ENCODE results near the gene COX6B2.
"Not testable (repeated sequence)": the region's sequence is repeated elsewhere in the genome, so short reads cannot be mapped to it uniquely, and the experiment has no call there.

The COX6B2 gene, protein sequence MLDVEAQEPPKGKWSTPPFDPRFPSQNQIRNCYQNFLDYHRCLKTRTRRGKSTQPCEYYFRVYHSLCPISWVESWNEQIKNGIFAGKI

GRCh38 chr19:55354698-55355212 is at the start of gene COX6B2:
Gene COX6B2, minus strand, starts transcription at chr19:55354719. Its CDS starts 198 bp downstream, at chr19:55354521.
- DNase-seq = no peak

DNA sequence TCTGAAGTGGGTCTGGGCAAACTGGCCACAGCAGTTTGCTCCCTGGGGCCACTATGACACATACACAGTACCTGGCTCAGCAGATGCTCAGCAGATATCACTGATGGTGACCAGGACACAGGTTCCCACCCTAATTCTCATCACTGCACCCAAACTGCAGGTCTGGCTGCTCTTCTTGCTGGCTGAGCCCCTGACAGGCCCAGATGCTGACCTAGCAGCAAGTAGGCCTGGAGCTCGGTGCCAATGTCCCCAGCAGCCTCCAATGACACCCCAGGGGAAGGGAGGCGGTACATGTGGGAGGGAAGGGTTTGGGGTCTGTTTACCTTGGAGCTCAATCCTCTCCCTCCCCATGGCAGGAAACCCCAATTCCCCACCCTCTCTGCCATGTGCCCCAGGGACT is 48.0 kb upstream of the COX6B2 start:
- no peak for DNase-seq

GRCh38 chr19:55401390-55401789 is 46.9 kb upstream of the COX6B2 start:
- DNase-seq = not testable (repeated sequence)

GRCh38 chr19:55400281-55401087 is 46.0 kb upstream of the COX6B2 start:
- DNase-seq = no peak

DNA sequence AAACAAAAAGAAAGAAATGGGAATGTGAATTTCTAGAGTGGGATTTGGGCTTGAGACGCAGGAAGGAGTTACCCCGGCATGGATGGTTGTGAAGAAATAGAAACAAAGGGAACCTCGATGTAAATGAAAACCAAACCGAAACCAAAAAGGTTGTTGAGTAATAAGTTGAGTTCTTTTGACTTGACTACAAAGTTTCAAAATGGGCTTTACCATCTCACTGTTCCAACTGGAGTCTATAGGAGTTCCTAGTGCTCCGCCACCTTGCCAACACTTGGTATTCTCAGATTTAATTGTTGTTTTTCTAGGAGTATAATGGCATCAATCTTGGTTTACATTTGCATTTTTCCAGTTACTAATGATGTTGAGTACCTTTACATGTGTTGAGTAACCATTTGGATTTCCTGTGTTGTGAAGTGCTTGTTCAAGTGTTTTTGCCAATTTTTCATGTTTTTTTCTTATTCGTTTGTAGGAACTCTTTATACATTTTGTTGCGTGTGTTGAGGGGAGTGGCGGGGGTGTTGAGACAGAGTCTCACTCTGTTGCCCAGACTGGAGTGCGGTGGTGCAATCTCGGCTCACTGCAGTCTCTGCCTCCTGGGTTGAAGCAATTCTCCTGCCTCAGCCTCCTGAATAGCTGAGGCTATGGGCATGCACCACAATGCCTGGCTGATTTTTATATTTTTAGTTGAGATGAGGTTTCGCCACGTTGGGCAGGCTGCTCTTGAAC is 43.8 kb upstream of the COX6B2 start:
- no peak for DNase-seq

DNA sequence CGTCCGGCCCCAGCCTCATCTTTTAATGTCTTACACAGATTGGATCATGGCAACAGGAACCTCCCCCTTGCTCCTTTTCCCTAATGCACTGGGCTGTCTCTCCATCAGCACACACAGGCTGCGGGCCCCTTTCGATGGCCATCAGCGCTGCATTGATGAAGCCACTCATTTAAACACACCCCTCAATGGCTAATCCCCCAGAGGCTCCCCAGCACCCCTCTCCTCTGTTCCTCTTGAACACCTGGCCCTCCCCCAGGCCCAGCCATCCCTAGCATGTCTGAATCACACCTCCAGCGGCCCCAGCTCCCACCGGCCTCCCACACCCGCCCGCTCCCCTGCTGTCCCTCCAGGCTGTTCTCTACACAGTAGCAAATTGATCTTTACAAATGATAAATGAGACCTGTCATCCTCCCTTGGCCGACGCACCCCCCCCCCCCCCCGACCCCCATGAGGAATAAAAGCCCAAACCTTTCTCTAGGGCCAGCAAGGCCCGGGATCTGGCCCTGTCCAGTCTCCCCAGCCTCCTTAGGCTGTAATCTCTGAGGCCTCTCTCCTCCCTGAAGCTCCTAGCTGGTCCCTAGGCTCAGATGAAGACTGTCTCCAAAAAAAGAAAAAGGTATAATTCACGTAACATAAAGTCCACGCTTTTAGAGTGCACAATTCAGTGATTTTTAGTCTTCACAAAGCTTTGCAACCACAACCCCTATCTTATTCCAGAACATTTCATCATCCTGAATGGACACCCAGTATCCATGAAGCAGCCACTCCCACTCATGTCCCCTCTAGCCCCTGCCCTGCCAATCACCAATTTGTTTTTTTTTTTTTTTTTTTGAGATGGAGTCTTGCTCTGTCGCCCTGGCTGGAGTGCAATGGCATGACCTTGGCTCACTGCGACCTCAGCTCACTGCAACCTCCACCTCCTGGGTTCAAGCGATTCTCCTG is 38.6 kb upstream of the COX6B2 start:
- DNase-seq = no peak

GRCh38 chr19:55391702-55392615 is 37.4 kb upstream of the COX6B2 start:
- DNase-seq = no peak

- DNase-seq = no peak
Observed at GRCh38 chr19:55391191-55391670, 36.7 kb upstream of the COX6B2 start.

- DNase-seq = no peak
Observed at GRCh38 chr19:55390461-55390880, 36.0 kb upstream of the COX6B2 start.

DNA sequence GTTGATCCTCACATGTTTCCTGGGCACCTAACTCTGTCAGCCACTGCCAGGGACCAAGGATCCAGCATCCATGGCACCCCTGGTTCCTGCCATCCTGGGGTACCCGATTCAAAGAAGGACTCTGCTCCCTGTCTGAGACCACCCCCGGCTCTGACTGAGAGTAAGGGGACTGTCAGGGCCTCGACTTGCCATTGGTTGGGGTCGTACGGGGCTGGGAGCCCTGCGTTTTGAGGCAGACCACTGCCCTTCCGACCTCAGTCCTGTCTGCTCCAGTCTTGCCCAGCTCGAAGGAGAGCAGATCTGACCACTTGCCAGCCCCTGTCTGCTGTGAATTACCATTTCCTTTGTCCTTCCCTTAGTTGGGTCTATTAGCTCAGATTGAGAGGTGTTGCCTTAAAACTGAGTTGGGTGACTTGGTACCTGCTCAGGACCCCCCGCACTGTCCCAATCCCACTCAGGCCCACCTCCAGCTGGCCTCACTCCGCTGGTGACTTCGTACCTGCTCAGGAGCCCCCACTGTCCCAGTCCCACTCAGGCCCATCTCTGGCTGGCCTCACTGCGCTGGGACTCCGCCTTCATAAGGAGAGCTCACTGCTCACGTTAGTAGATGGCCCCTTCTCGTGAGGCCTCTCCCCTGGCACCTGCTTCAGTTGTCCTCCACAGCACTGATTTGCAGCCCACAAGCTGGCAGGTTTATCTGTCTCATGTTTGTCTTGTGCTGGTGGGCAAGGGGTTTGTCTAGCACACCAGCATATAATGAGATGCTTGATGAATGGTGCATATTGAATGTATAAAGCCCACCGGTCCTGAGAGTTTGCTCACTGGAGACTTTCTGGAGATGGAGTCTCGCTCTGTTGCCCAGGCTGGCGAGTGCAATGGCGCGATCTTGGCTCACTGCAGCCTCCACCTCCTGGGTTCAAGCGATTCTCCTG is 35.1 kb upstream of the COX6B2 start:
- no peak for DNase-seq

DNA sequence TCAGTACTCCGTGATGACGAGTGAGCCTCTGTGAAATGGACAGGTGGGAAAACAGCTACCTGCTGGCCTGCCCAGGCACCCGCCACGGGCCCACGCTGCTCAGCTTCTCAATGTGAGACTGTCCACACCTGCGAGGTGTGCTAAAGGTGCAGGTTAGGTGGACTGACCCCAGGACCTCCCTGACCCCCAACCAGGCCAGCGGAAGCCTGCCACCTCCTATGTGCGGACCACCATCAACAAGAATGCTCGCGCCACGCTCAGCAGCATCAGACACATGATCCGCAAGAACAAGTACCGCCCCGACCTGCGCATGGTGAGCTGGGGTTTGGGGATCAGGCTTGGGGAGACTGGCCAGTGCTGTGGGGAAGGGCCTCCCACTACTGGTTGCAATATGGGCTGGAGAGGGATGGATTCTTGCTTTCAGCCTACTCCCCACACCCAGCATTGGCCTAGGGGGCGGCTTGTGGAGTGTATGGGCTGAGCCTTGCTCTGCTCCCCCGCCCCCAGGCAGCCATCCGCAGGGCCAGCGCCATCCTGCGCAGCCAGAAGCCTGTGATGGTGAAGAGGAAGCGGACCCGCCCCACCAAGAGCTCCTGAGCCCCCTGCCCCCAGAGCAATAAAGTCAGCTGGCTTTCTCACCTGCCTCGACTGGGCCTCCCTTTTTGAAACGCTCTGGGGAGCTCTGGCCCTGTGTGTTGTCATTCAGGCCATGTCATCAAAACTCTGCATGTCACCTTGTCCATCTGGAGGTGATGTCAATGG is 33.4 kb upstream of the COX6B2 start:
- no peak for DNase-seq

DNA sequence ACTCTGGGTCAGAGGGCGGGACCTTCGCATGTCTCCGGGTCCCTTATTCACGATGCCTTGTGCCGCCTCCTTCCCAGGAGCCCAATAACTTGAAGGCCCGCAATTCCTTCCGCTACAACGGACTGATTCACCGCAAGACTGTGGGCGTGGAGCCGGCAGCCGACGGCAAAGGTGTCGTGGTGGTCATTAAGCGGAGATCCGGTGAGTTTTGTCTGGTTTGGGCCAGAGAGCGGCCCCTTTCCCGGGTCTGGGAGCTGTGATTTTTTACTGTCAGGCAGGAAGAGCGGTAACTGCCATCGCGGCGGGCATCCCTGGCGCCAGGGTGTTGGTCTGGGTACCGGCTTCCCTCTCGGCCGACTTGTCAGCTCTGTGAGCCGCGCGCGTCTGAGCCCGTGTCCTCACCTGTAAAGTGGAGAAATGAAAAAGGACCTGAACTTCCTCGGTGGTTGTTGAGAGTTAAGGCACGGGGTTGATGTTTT is 32.0 kb upstream of the COX6B2 start:
- no peak for DNase-seq

DNA sequence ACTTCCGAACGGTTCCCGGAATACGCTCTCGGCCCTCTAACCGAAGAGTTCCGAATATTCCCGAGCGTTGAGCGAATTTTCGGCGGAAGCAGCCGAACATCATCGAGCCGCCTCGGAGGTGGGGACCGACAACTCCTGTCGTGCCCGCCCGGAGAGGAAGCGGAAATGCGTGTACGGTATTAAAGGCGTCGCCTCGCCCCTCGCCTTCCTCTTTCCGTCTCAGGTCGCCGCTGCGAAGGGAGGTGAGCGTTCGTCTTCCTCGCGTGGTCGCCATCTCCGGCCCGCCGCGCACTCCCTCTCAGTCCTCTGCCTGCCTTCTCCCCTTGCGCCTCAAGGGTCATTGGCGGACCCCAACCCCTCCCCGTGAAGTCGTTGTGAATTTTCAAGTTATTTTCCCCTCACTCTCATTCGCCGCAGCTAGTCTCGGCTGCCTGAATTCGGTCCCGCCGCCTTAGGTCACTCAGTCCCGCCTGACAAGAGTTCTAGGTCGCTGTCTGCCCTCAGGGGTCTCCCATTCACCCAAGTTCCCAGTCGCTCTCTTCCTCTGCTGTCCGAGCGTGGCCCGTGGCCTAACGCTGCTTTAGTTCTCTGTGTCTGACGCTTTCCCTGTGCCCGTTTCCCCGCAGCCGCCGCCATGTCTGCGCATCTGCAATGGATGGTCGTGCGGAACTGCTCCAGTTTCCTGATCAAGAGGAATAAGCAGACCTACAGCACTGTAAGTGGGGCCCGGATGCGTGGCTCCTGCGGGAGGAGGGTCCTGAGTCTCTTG is 31.4 kb upstream of the COX6B2 start, which contains the start of gene RPL28:
TSS of gene RPL28 (plus strand) at position 209 of the 769 bp plus-strand sequence. CDS start at position 635, 426 bp downstream.
- peak; percentile 97 to 98 for DNase-seq

GRCh38 chr19:55384920-55385723 is 30.6 kb upstream of the COX6B2 start:
- peak; percentile 94 to 96 for DNase-seq

- DNase-seq = peak; percentile 51 to 56
Observed at GRCh38 chr19:55384131-55384919, 29.8 kb upstream of the COX6B2 start, which contains the start of gene TMEM238. Gene TMEM238, minus strand, starts transcription at chr19:55384292. Its CDS starts 33 bp downstream, at chr19:55384259.
